Measurements from ENCODE around the gene ARHGAP5.
A peak's percentile ranks its signal among the peaks of the same experiment; 100 is the strongest.

The ARHGAP5 gene

GRCh38 chr14:32185097-32185496 is 108.0 kb downstream of the ARHGAP5 start:
- no peak for DNase-seq

- no peak for DNase-seq
These were observed 109.1 kb downstream of the ARHGAP5 start for GRCh38 chr14:32186248-32186647.

- DNase-seq = no peak
These were observed 112.7 kb downstream of the ARHGAP5 start for GRCh38 chr14:32189811-32190210.

GRCh38 chr14:32190673-32191072 is 113.6 kb downstream of the ARHGAP5 start:
- no peak for DNase-seq

- no peak for DNase-seq
These were observed 115.7 kb downstream of the ARHGAP5 start for GRCh38 chr14:32192712-32193373.

- no peak for DNase-seq
These were observed 116.4 kb downstream of the ARHGAP5 start for GRCh38 chr14:32193532-32193931.

GRCh38 chr14:32195636-32196035 is 118.5 kb downstream of the ARHGAP5 start:
- DNase-seq = no peak

GRCh38 chr14:32197919-32198318 is 120.8 kb downstream of the ARHGAP5 start:
- DNase-seq = no peak

GRCh38 chr14:32200368-32201192 is 123.5 kb downstream of the ARHGAP5 start:
- no peak for DNase-seq

GRCh38 chr14:32201193-32201815 is 124.2 kb downstream of the ARHGAP5 start:
- DNase-seq = peak; percentile 74

- DNase-seq = no peak
These were observed 124.8 kb downstream of the ARHGAP5 start, which contains the start of gene RNU6-7 for GRCh38 chr14:32201816-32202490. Gene RNU6-7 (plus strand): TSS chr14:32202045.

- no peak for DNase-seq
These were observed 125.4 kb downstream of the ARHGAP5 start for GRCh38 chr14:32202491-32202997.

GRCh38 chr14:32202998-32203882 is 126.1 kb downstream of the ARHGAP5 start, which contains the start of gene RNU6-8:
Gene RNU6-8 (minus strand): TSS chr14:32203269.
- DNase-seq = peak; percentile 96

GRCh38 chr14:32203928-32204357 is 126.8 kb downstream of the ARHGAP5 start:
- no peak for DNase-seq

GRCh38 chr14:32205554-32205953 is 128.4 kb downstream of the ARHGAP5 start:
- no peak for DNase-seq

- DNase-seq = no peak
These were observed 128.9 kb downstream of the ARHGAP5 start for GRCh38 chr14:32205984-32206383.

GRCh38 chr14:32206552-32206951 is 129.4 kb downstream of the ARHGAP5 start:
- DNase-seq = no peak

- no peak for DNase-seq
These were observed 131.4 kb downstream of the ARHGAP5 start for GRCh38 chr14:32208490-32208889.

All from NCI-H1092 (cell line).